IMR-90 (cell line): ENCODE measurements around the gene DMAP1. TPM values are rescaled to one million over a fixed set of nuclear protein-coding genes. Genes with fewer than 3 reads are reported as not detected.

ENCODE experiments used
- ATAC-seq: fragments of 200-7000 bp; cut with Tn5 transposase; 2 replicates; pipeline ENCODE4 v1.9.1; 2020; ENCODE audit warnings: low read depth, mild to moderate bottlenecking, moderate library complexity
- BruUV-seq: library from RNA; stranded (reverse); fragments of 400-500 nt; replicated peaks from 2 replicates; lab custom pipeline; 2021; lab: Mats Ljungman, UMichigan
- CTCF ChIA-PET: fragments of 300-600 bp; formaldehyde crosslinking; extraction: SDS; loops from one replicate; lab custom pipeline; 2021; ENCODE audit warnings: antibody characterized with exemption; lab: Yijun Ruan, JAX
- POLR2A ChIA-PET: fragments of 300-600 bp; sonication (Branson Sonifier 250); formaldehyde crosslinking; loops from one replicate; lab custom pipeline; 2022; ENCODE audit warnings: antibody characterized with exemption; ENCODE audit not compliant: unreplicated experiment; lab: Charles Lee
- DNase-seq: peaks from one replicate; pipeline ENCODE4 v3.0.0; 2013
- H2AFZ ChIP-seq: replicated peaks from 2 replicates; pipeline ENCODE3; 2013; ENCODE audit warnings: low read length, mild to moderate bottlenecking; ENCODE audit not compliant: poor library complexity
- H2AK5ac ChIP-seq: 2 replicates; pipeline ENCODE4 v1.6.1; 2013; ENCODE audit warnings: low read depth, low read length, inconsistent platforms
- H2AK9ac ChIP-seq: replicated peaks from 2 replicates; pipeline ENCODE3; 2013; ENCODE audit warnings: mild to moderate bottlenecking, low read depth, low read length, moderate library complexity; ENCODE audit not compliant: poor library complexity
- H2BK120ac ChIP-seq: 2 replicates; pipeline ENCODE4 v1.6.1; 2013; ENCODE audit warnings: low read depth, low read length, inconsistent platforms
- H2BK15ac ChIP-seq: 3 replicates; pipeline ENCODE4 v1.6.1; 2013; ENCODE audit warnings: low read depth, low read length, inconsistent platforms
- H2BK20ac ChIP-seq: 2 replicates; pipeline ENCODE4 v1.6.1; 2013; ENCODE audit warnings: low read depth, mild to moderate bottlenecking, inconsistent platforms, low read length, moderate library complexity
- H2BK5ac ChIP-seq: 2 replicates; pipeline ENCODE4 v1.6.1; 2013; ENCODE audit warnings: mild to moderate bottlenecking, low read depth, low read length, inconsistent platforms; ENCODE audit not compliant: poor library complexity, severe bottlenecking
- H3K14ac ChIP-seq: replicated peaks from 2 replicates; pipeline ENCODE4 v1.6.1; 2013; ENCODE audit warnings: low read depth, low read length, inconsistent platforms
- H3K18ac ChIP-seq: 2 replicates; pipeline ENCODE4 v1.6.1; 2013; ENCODE audit warnings: low read depth, low read length, control low read depth
- H3K23ac ChIP-seq: 2 replicates; pipeline ENCODE4 v1.6.1; 2013; ENCODE audit warnings: low read depth, low read length, inconsistent platforms
- H3K27ac ChIP-seq: 2 replicates; pipeline ENCODE4 v1.5.1; 2013; ENCODE audit warnings: mild to moderate bottlenecking, control low read depth, low read length; ENCODE audit not compliant: insufficient read depth
- H3K27me3 ChIP-seq: 2 replicates; pipeline ENCODE4 v1.6.1; 2013; ENCODE audit warnings: low read length; ENCODE audit not compliant: control insufficient read depth, insufficient read depth
- H3K36me3 ChIP-seq: 2 replicates; pipeline ENCODE4 v1.6.1; 2013; ENCODE audit warnings: low read length, mixed read lengths; ENCODE audit not compliant: control insufficient read depth, insufficient read depth
- H3K4ac ChIP-seq: 2 replicates; pipeline ENCODE4 v1.6.1; 2013; ENCODE audit warnings: low read depth, low read length, inconsistent platforms
- H3K4me1 ChIP-seq: 2 replicates; pipeline ENCODE4 v1.6.1; 2013; ENCODE audit warnings: low read length, mixed read lengths; ENCODE audit not compliant: control insufficient read depth, insufficient read depth
- H3K4me2 ChIP-seq: 2 replicates; pipeline ENCODE4 v1.6.1; 2013; ENCODE audit warnings: low read depth, mild to moderate bottlenecking, control low read depth, low read length, moderate library complexity
- H3K4me3 ChIP-seq: 2 replicates; pipeline ENCODE4 v1.5.1; 2013; ENCODE audit warnings: low read depth, mild to moderate bottlenecking, control low read depth, low read length, moderate library complexity; ENCODE audit not compliant: insufficient read depth
- H3K56ac ChIP-seq: 2 replicates; pipeline ENCODE4 v1.6.1; 2013; ENCODE audit warnings: low read length, inconsistent platforms; ENCODE audit not compliant: insufficient read depth; ENCODE audit errors: extremely low read depth
- H3K79me1 ChIP-seq, 2 experiments: 2 replicates each; pipeline ENCODE4 v1.6.1; 2013; ENCODE audit warnings: low read length in 2 of 2, inconsistent platforms in 1 of 2, low read depth in 1 of 2
- H3K9ac ChIP-seq: 2 replicates; pipeline ENCODE4 v1.6.1; 2013; ENCODE audit warnings: low read depth, low read length, control low read depth
- H3K9me1 ChIP-seq: 2 replicates; pipeline ENCODE4 v1.6.1; 2013; ENCODE audit warnings: low read length, inconsistent platforms; ENCODE audit not compliant: insufficient read depth
- H3K9me3 ChIP-seq: 2 replicates; pipeline ENCODE4 v1.6.1; 2013; ENCODE audit warnings: low read length; ENCODE audit not compliant: control insufficient read depth, insufficient read depth
- H4K20me1 ChIP-seq: 2 replicates; pipeline ENCODE4 v1.6.1; 2013; ENCODE audit warnings: low read length, inconsistent platforms; ENCODE audit not compliant: insufficient read depth
- H4K5ac ChIP-seq: 2 replicates; pipeline ENCODE4 v1.6.1; 2013; ENCODE audit warnings: mild to moderate bottlenecking, low read depth, low read length, control low read depth
- H4K8ac ChIP-seq, 2 experiments: 2 replicates each; pipeline ENCODE4 v1.6.1; 2013; ENCODE audit warnings: low read depth in 2 of 2, low read length in 2 of 2, control low read depth in 1 of 2, inconsistent platforms in 1 of 2
- H4K91ac ChIP-seq: 2 replicates; pipeline ENCODE4 v1.6.1; 2013; ENCODE audit warnings: low read depth, low read length, inconsistent platforms; ENCODE audit not compliant: insufficient read depth
- MAFK ChIP-seq: IDR thresholded peaks from 2 replicates; pipeline ENCODE4 v1.6.1; 2012; ENCODE audit warnings: low read depth, low read length, improper control_type of control experiment
- RFX5 ChIP-seq: IDR thresholded peaks from 2 replicates; pipeline ENCODE4 v1.8.0; 2012; ENCODE audit warnings: low read depth, mild to moderate bottlenecking, low read length, moderate library complexity
- SMC3 ChIP-seq: fragments of 150-350 bp; IDR thresholded peaks from 2 replicates; pipeline ENCODE4 v1.6.1; 2016; ENCODE audit warnings: low read depth, mild to moderate bottlenecking, antibody characterized with exemption, low read length, moderate library complexity
- USF2 ChIP-seq: fragments of 150-350 bp; IDR thresholded peaks from 2 replicates; pipeline ENCODE4 v1.6.1; 2017; ENCODE audit warnings: mild to moderate bottlenecking, antibody characterized with exemption, low read length, low read depth
- WGBS, 2 experiments: methylation state at CpG; one replicate each; pipeline versions ENCODE4 v1.1.5 to v1.1.7; 2013; ENCODE audit warnings: missing lambda C conversion rate in 2 of 2; ENCODE audit not compliant: insufficient read length in 1 of 2; ENCODE audit errors: extremely low coverage in 2 of 2; 5-methylcytosine and 5-hydroxymethylcytosine counted together
- dilution Hi-C: fragments of 300-500 bp; cut with HindIII; formaldehyde crosslinking; loops from one replicate; pipeline ENCODE4 v1.14.3; 2018; ENCODE audit warnings: low sequenced_read_pairs; ENCODE audit not compliant: unreplicated experiment
- in situ Hi-C: fragments of 300-500 bp; cut with MboI; formaldehyde crosslinking; loops from 3 replicates; pipeline ENCODE4 v1.14.3; 2019; ENCODE audit warnings: low sequenced_read_pairs, inconsistent platforms, mixed read lengths
- intact Hi-C: fragments of 100-400 bp; cut with micrococcal nuclease; formaldehyde crosslinking; loops from 2 replicates; pipeline ENCODE4 v1.10.0; 2022
- polyA plus RNA-seq, 3 experiments: library from polyadenylated mRNA; depleted of rRNA; stranded (reverse); fragments of >200 nt; gene quantifications; 2 replicates each; pipeline ENCODE4 v1.2.3, GENCODE V29; 2012; ENCODE audit warnings: low replicate concordance in 1 of 3
- total RNA-seq: library from RNA; depleted of rRNA; stranded (reverse); fragments of >200 nt; gene quantifications from 2 replicates; pipeline ENCODE4 v1.2.3, GENCODE V29; 2012

Gene DMAP1
- total and polyA plus RNA-seq, 2 of the 4 experiments (the other 2 are of a cell fraction): 22.2 to 34.3 TPM

GRCh38 chr1:44229435-44230167 lies 16.3 kb downstream of the DMAP1 start:
- CTCF ChIA-PET: no interaction called here
- Histone ChIP-seq H3K9ac (no peak overlapping the region), H3K56ac (no peak overlapping the region), H3K27ac (no peak overlapping the region), H3K4me2 (no peak overlapping the region), H2BK20ac (no peak overlapping the region), H3K4me3 (no peak overlapping the region), H3K9me1 (peaks cover 5% of the 10 kb centered on the region; the same call in 1 of the 2 replicates), H3K36me3 (peaks cover 6% of the 10 kb centered on the region; the same call in 1 of the 2 replicates), H2AK9ac (no peak overlapping the region), H2BK120ac (no peak overlapping the region), H3K14ac (no peak overlapping the region), H3K18ac (no peak overlapping the region), H3K79me1 (no peaks in the 10 kb centered on the region; a peak in 1 of 4 replicates), H3K27me3 (no peaks in the 10 kb centered on the region), H4K91ac (no peak overlapping the region), H3K23ac (no peak overlapping the region), H2BK15ac (no peak overlapping the region), H2BK5ac (no peak overlapping the region), H3K9me3 (no peaks in the 10 kb centered on the region), H4K8ac (no peak overlapping the region), H2AFZ (no peak overlapping the region), H3K4ac (no peak overlapping the region), H4K20me1 (no peaks in the 10 kb centered on the region), H2AK5ac (no peak overlapping the region), H3K4me1 (no peaks in the 10 kb centered on the region), H4K5ac (no peak overlapping the region)
- TF ChIP-seq RFX5 (no peak), SMC3 (no peak), USF2 (no peak), MAFK (no peak)
- in situ Hi-C loops (no loop called here), dilution Hi-C loops (no loop called here), intact Hi-C loops (no loop called here)
- no peak for ATAC-seq
- POLR2A ChIA-PET: no interaction called here
- no CpG with 5 or more reads among the region's 16 CpGs for WGBS, 2 experiments
- BruUV-seq: no TSS peak
- DNase-seq: no peak
